Spleen (tissue), 7 donors: Measurements from ENCODE around the gene PRM3.

Experiments
- POLR2A ChIP-seq, 3 donors: fragments of 450-650 bp; IDR thresholded peaks; one replicate each; pipeline ENCODE4 v1.5.1; 2017; ENCODE audit warnings: antibody characterized with exemption in 3 of 3, mild to moderate bottlenecking in 1 of 3
- TF ChIP-seq, protein P1 (sequence below), 11 experiments: fragments of 200-600 bp in 7 of 11; fragments of 450-650 bp in 4 of 11; sonication (generic) in 4 of 11; IDR thresholded peaks in 8 of 11; conservative IDR thresholded peaks in 3 of 11; 1 replicate in 7 of 11; 2 replicates in 4 of 11; pipeline versions ENCODE4 v1.4.0 to v1.8.0; 2016 to 2021; ENCODE audit warnings: antibody characterized with exemption in 11 of 11, inconsistent platforms in 4 of 11, mild to moderate bottlenecking in 1 of 11
- donor health status: DM: no; HTN: no; CAD: no; lungs with moderate emphysema.
- donor health status: DM: no; HTN: no; CAD: no.
- donor health status: DM: no; HTN: no; CAD: no.

- TF ChIP-seq, protein P1, sequence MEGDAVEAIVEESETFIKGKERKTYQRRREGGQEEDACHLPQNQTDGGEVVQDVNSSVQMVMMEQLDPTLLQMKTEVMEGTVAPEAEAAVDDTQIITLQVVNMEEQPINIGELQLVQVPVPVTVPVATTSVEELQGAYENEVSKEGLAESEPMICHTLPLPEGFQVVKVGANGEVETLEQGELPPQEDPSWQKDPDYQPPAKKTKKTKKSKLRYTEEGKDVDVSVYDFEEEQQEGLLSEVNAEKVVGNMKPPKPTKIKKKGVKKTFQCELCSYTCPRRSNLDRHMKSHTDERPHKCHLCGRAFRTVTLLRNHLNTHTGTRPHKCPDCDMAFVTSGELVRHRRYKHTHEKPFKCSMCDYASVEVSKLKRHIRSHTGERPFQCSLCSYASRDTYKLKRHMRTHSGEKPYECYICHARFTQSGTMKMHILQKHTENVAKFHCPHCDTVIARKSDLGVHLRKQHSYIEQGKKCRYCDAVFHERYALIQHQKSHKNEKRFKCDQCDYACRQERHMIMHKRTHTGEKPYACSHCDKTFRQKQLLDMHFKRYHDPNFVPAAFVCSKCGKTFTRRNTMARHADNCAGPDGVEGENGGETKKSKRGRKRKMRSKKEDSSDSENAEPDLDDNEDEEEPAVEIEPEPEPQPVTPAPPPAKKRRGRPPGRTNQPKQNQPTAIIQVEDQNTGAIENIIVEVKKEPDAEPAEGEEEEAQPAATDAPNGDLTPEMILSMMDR (IDR thresholded peaks at IDR 0.05 in 8 of 11, conservative IDR thresholded peaks at IDR 0.05 in 3 of 11) = no peak
- no peak for TF ChIP-seq POLR2A (IDR thresholded peaks at IDR 0.05)
Measured at GRCh38 chr16:11242658-11243057, 30.8 kb downstream of the PRM3 start.
